Kidney capillary endothelial cell (primary cell): ENCODE results near the gene TMPRSS15.

Experiments used
- DNase-seq: peaks from one replicate; pipeline ENCODE4 v3.0.0-alpha.2; 2018; ENCODE audit warnings: low spot score

Gene TMPRSS15

DNA sequence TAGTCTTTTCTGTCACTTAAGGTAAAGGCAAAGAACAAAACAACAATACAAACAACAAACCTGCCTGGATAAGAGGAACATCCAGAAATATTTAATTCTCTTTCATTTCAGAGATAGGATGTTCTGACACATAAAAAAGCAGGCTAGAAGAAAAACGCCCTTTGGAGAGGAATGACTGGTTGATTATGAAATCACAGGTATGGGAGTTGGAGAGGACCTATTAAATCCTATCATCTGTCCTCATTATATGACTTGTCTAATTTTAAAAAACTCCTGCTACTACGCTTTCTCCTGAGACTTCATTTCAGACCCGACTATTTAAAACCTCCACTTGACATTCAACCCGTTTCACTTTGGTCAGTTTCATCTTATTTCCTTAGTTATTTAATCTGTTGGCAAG is 54.1 kb downstream of the TMPRSS15 start:
- no peak for DNase-seq

DNA sequence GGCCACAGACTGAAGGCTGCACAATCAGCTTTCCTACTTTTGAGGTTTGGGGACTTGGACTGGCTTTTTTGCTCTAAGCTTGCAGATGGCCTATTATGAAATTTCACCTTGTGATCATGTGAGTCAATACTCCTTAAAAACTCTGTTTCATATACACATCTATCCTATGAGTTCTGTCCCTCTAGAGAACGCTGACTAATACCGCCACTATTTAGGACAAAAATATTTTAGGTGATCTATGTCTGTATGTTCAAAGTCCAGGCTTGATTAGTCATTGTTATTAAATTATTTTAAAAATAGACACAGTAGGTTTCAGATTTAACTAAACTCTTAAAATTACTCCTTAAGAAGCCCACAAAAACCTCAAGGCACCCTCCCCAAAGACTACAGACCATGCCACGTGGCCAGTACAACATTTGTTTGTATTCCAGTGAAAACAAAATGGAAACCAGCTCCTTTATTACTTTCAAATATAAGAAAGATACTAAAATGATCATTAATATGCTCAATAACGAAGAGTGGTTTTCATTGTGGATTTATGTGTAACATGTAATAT is 63.1 kb downstream of the TMPRSS15 start:
- DNase-seq: no peak

DNA sequence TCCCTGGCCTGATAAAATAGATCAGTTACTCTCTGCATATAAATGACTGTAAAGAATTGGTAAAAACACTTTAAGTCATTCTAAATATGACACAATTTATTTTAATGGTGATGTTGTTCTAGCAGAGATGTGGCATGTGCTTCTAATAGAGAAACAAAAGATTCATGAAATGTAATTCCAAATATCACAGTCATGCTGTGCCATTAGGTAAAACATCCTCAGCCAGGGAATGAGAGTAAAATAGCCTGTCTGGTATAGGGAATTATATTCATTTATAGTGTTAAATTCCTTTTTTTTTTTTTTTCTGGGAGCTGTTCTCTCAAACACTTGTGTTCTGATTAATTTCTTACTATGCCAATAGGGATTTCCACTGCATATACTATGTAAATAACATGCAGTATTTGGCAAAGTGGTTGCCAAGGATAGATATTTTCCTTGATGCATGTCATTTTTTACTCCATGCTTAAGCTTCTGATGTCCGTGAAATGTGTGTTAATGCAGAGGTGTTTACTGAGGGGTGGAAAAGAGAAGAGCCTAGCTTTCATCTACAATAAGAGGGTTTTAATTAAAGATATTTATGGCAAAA is 67.8 kb downstream of the TMPRSS15 start:
- DNase-seq: no peak

DNA sequence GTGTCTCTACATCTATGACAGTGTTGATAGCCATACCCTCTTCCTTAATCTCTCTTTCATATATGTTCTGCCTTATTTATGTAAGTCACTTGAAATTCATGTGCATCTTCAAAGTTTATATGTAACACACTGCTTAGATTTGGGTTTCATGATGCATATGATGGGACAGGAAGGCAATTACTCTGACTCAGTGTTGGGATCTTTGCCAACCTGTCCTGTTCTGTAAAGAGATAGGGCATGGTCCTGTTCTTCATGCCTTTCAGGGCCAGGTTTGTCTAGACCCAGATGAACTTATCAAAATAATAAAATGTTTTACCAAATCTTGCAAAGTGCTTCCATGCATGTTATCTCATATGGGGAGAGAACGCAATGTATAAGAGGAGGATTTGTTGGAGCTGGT is 69.5 kb downstream of the TMPRSS15 start:
- DNase-seq: no peak

DNA sequence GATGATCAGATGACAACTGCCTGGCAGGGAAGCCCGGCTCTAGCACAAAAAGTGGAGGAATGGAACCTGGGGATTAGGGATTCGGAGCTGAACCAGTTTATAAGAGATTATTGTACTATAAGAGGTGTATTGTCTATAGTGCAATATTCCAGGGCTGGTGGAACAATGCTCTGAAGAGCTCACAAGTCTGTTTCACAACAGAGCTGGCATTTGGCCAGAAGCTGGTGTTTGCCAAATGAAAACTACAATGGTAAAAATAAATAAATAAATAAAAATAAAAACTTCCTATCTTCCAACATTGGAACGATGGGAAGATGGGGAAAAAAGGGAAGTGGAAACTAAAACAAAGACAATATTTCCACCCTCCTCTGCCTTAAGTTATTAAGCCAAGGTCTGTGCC is 85.4 kb downstream of the TMPRSS15 start:
- no peak for DNase-seq

DNA sequence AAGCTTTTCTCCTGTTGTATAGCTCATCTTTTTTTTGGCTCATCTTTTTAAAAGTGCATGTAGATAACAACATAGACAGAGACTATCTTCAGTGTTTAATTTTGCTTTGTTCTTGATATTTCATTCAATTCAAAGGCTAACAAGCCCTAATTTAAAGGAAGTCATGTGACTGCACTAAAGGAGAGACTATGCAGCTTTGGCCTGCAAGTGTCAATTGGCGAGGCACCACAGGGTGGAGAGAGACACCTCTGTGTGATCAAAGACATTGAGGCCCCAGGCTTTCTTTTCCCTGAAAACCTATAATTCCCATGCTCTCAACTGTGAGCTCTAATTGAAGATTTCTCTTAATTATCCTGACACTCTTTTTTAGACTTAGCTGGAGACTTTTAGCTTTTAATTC is 105.4 kb downstream of the TMPRSS15 start:
- no peak for DNase-seq

DNA sequence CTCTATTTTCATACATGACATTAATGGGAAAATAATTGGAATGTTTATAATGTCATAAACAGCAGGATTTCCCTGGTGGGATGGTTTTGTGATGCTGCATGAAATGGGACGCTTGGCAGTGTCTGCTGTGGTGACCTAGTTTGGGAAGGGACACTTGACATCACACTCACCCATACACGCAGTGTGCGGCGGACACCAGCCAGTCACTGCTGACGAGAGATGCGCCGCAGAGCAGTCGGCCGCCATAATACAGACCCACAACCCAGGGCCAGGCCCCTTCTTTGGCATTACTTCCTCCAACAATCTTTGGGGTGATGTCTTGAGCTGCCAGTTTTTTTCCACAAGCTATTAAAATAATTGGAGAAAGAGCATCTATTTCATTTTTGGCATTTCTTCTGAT is 109.5 kb downstream of the TMPRSS15 start:
- DNase-seq: no peak

DNA sequence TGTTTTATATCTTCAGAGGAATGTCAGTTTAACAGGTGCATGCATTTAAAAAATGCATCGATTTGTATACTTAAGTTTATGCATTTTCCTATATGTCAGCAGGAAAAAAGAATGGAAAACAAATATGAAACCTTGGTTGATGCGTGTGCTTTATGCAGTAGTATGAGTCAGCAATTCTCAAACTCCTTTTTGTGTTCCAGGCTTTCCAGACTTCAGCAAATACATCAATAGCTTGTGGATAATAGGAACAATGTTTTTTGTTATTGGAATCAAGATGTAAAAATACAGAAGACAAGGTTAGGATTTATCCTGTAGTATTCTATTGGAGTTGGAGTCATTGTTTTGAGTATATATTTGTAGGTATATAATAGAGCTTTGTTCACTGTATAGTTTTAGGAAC is 113.7 kb downstream of the TMPRSS15 start:
- DNase-seq: no peak

DNA sequence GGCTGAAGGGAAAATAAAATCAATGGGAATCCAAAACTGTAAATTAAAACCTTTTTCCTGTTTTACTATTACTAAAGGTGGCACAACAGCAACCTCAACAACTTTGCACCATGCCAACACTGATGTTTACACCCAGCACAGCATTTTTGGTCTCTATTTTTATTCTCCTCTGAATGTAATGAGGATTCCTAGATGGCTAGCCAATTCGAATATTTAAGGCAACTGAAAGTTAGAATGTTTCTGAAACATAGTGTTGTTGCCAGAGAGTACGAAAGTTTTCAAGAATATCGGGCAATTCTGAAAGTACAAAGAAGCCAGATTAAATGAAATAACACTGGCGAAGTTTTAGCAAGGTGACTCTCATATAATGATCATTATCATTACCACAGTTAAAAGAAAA is 118.2 kb downstream of the TMPRSS15 start:
- DNase-seq: no peak

DNA sequence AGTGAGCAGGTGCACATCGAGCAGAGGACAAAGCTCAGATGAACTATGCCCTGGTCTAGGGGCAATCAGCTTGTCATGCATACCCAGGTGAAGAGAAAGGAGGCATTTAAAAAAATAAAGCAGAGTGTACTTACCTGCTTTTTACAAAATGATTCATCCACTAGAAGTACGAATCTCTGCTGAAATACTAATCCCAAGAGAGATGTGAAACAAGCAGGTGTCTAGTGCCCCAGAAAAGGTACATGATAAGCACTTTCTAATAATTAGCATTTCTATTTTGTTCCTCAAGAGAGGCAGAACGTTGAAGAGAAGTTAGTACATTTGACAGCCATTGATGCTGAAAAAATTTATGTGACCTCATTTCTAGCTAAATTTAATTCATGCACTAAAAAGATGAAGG is 127.8 kb downstream of the TMPRSS15 start:
- no peak for DNase-seq

DNA sequence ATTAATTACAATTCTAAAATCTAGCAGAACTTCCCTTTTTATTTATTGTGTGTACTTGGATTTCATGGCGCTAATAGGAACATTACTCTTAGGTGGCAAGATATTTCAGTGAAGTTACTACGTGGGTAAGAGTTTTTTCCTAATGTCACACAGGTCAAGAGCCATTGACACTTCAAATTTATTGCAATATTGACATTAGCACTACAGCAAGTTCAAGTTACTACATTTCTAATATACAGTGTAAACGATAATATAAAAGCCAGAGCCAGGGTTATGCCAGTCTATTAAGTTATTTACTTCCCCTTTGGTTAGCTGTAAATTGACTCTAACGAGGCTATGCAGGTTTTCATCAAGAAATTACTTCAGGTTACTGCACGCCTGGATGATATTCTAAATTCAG is 129.2 kb downstream of the TMPRSS15 start:
- DNase-seq: no peak

DNA sequence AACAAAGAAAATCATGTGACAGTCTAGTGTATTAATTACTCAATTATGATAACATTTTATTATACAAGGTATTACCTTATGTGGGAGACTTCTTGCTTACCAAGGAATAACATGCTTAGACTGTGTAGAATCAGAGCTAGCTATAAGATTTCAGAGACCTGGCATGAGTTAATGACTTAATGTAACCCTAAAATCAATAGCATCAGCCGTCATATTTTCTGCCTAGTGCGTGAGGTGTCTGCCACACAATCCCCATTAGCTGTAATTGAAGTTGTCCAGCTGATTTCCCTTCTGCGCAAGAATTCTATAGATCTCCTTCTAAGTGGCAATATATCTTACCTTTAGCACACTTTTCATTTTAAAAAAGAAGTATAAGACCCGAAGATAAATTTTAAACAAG is 130.2 kb downstream of the TMPRSS15 start:
- DNase-seq: no peak

DNA sequence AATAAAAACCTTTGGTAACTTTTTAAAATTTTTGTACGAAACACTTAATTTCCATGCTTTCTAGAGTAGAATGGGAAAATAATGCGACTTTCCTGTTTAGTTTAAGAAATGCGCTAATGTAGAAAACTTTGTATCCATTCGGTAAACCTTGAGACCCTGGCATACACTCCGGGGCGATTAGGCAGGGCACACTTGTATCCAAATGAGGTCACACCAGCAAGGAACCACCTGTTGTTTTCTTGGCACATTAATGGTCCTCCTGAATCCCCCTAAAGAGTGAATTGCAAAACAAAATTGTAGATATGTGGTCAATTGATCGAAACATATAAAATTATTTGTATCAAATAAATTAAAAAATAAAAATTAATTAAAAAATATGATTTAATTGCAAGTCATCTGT is 133.7 kb downstream of the TMPRSS15 start:
- DNase-seq: no peak

DNA sequence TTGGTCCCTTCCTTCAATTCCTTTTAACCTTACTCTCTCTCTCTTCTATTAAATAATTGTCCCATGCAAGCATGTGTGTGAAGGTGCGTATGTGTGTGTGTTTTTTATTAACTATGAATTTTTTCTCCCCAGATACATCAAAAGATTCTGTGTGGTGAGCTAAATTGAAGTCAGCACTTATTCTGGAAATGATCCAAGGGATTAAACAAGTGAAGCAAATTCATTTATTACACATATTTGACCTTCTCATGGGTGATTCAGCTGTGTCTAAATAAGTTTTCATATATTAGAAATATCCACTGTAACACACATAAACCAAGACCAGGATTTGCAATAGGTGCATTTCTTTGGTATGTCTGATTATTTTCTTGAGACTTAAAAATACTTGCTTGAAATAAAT is 134.7 kb downstream of the TMPRSS15 start:
- DNase-seq: no peak

DNA sequence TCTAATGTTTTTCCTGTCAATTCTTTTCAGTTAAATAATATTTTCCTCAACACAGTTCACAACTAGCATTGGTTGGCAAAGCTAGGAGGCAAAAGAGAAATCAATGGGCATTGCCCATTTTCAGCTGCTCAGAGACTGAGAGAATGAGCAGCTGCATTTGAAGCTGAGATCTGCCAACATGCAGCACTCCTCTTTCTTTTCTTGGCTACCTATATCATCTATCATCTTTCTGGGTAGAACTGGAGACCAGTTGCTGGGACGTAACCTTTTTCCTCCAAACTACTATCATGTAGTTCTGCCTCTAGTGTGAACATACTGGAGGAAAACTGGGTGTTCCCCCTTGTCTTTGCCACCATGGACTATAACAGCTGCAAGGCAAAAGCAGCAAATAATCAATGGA is 136.1 kb downstream of the TMPRSS15 start:
- no peak for DNase-seq

DNA sequence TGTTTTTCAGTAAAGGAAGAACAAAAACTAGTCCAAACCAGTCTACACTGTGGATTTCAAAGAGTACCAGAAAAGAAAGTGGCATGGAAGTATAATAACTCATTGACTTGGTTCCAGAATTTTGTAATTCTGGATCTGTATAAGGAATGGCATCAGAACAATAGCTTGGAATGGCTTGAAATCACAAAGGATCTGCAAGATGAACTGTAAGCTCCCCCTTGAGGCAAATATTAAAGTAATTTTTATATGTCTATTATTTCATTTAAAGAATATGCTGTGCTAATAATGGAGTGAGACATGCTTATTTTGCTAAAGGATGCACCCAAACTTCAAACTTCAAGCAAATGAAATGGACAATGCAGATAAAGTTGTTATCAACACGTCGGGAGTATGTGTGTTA is 137.6 kb downstream of the TMPRSS15 start:
- DNase-seq: no peak

DNA sequence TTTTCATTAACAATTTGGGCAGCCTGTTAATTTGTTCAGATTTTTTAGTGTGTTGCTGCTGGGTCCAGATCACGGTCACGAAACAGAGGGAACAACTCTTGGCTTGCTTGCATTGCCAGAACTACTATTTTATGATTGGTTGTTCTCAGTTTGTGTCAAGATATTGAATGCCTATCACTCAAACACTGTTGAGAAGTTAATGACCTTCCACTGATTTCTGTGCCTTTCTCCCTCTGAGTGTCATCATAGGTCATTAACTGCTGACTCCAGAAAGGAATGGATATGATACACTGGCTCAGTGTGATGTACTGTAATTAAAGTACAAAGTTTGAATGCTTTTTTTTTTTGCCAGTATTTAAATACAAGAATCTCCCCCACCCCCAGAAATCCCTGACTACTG is 149.8 kb downstream of the TMPRSS15 start:
- DNase-seq: no peak

DNA sequence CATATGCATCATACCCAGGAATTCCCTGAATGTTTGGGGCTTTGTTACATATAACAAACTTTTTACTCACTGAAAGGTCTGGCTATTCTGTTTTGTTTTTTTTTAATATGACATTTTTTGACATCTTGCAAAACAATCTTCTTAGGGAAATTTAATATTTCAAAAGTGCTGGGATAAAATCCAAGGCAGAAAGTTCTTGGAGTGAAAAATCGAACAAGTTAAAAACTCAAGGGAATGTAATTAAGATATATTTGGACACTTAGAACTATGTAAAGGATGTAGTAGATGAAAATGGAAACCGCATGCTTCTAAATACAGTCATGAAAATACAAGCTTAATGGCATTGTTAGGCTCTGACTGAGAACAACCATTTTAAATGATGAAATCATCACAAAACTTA is 150.4 kb downstream of the TMPRSS15 start:
- no peak for DNase-seq

DNA sequence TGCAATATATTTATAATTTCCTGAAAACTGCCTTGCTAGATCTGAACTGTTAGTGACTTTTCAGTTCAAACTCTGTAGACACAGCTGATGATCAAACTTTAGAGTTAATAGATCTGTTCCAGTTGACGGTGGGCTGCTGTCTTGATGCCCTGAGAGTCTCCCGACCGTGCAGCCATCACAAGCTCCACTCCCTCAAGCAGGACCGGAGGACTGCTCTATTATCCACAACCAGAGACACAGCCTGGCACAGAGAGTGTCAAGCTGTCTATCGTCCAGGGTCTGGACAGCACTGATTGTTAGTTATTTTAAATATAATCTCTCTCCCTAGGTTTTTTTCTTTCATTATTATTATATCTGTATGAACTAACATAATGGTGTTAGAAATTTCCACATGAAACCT is 150.9 kb downstream of the TMPRSS15 start:
- DNase-seq: no peak

DNA sequence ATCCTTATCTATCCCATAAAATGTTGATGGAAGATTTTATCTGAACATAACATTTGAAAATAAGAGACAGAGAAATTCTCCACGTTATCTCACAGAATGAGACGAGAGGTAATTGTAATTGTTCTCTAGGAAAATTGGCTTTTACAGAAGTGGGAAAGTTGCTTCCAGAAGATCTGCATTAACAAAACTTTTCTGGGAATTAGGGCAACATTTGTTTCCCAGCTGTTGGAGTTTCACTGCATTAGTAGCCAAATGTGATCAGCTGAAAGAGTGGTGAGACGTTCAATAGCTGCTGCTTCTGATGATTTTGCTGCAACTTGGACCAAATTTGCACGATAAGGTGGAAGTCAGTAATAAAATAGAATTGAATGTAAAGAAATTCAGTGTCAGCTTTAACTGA is 151.3 kb downstream of the TMPRSS15 start:
- no peak for DNase-seq

DNA sequence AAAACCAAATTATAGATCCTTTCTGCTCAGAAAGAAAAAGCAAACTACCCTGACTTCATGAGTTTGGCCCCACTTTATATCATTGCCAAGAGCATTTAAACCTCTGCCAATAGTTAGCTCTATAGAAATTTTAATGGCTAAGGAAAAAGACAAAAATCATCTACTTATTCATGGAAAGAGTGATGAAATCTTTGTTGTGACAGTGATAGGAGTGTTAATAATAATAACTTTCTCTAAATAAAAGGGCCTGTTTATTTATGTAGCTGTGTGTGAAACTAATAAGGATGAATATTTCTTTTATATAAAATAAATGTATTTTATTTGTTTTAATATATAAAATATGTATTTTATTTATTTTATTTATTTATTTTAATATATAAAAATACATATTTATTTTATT is 152.5 kb downstream of the TMPRSS15 start:
- no peak for DNase-seq

DNA sequence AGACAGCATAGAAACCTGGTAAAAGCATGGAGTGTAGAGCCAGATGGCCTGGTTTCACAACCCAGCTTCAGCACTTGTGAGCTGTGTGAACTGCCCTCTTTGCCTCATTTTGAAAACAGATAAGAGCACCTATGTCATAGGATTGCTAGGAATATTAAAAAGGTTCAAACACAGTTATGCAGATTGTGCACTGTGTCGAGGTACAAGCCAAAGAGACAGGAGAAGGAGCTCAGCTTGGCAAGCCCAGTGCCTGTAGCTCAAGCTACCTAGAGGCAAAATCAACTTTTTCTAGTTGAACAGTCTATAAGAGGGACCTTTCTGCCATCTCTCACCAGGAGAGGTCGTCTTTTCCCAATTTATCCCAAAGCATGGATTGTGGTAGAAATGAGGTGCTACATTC is 153.9 kb downstream of the TMPRSS15 start:
- no peak for DNase-seq

DNA sequence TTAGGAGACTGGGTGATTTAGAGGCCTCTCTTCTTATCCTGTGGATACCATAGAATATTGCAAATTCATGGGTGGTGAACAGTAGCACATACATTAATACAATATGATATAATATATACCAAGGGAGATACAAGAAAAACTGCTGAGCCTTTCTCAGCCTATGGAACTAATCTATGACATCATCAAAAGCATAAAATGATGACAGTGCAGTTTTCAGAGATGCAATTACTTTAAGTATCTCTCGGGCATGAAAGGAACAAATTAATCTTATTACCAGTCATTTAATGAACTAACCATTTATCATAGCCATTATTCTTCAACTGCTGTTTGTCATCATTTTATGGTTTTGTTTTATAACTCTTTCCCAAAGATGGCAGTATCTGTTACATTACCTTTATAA is 155.4 kb downstream of the TMPRSS15 start:
- DNase-seq: no peak

DNA sequence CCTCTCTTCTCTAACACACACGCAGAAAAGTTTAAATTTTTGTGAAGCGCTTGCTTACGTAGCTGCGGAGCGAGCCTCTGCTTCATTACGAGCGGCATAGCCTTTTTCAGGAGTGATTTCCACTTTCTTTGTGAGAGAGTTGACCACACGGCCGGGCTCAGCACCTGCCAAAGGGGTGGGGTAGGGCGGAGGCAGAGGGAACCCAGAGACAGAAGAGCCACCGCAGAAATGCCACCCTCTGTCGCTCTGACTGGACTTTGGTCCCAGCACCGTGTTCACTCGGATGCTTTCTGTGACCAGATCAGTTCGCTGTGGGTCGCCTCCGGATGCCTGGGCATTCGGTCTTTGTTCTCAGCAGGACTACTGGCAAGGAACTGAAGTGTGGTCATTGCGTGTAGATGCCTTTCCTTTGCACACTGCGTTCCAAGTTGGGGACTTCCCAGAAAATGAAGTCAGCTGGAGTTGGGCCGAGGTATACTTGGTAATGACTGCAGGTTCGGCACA is 158.1 kb downstream of the TMPRSS15 start:
- DNase-seq: no peak
